WI38 (cell line): ENCODE results near the gene PAX5.

Experiments
- H3K4me3 ChIP-seq: 2 replicates; pipeline ENCODE4 v1.5.1; 2011; ENCODE audit warnings: low read depth, mild to moderate bottlenecking, control low read depth, low read length
- TF ChIP-seq, protein P1 (sequence below): IDR thresholded peaks from 2 replicates; pipeline ENCODE4 v1.5.1; 2012; ENCODE audit warnings: low read depth, mild to moderate bottlenecking, control low read depth, low read length

The PAX5 gene

GRCh38 chr9:36939214-36939613 lies 94.9 kb downstream of the PAX5 start:
- no peak overlapping the region for H3K4me3 ChIP-seq
- TF ChIP-seq, protein P1, sequence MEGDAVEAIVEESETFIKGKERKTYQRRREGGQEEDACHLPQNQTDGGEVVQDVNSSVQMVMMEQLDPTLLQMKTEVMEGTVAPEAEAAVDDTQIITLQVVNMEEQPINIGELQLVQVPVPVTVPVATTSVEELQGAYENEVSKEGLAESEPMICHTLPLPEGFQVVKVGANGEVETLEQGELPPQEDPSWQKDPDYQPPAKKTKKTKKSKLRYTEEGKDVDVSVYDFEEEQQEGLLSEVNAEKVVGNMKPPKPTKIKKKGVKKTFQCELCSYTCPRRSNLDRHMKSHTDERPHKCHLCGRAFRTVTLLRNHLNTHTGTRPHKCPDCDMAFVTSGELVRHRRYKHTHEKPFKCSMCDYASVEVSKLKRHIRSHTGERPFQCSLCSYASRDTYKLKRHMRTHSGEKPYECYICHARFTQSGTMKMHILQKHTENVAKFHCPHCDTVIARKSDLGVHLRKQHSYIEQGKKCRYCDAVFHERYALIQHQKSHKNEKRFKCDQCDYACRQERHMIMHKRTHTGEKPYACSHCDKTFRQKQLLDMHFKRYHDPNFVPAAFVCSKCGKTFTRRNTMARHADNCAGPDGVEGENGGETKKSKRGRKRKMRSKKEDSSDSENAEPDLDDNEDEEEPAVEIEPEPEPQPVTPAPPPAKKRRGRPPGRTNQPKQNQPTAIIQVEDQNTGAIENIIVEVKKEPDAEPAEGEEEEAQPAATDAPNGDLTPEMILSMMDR = no peak

DNA sequence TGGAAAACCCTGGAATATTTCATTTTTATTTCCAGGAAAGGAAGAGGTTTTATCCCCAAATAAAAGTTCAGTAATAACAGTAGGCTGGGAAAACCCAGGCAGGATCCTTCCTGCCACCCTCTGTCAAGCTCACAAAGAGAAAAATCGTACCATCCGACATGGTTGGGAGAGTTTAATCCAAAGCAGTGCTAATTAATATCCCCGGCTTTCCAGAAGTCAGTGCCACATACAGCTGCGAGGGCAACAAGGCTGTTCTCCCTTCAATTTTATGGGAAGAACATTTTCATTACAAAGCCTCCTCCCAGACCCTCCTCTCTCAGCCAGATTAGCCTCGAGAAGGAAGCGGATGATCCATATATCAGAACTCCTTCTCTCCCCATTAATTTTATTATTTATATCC lies 95.5 kb downstream of the PAX5 start:
- TF ChIP-seq, protein P1 = no peak

DNA sequence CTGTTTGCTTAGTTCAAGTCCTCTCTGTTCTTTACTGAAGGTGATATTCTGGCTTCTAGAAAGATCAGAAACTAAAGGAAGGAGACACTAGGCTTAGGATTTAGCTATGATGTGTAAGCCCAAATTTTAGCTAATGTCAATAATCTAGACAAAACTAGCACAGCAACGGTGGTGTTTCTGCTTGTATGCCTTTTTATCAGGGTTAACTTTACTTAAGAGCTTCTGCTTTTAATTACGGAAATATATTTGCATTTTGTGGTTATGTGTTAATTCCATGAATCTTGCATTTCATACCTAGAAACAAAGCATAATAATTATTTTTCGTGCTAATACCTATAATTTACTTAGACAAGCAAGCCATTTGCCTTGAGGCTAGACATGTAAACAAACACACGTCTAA lies 96.1 kb downstream of the PAX5 start:
- TF ChIP-seq, protein P1 = no peak
- no peak overlapping the region for H3K4me3 ChIP-seq

More for the DNA sequence above, 95.5 kb downstream of the PAX5 start:
- H3K4me3 ChIP-seq = no peak overlapping the region

DNA sequence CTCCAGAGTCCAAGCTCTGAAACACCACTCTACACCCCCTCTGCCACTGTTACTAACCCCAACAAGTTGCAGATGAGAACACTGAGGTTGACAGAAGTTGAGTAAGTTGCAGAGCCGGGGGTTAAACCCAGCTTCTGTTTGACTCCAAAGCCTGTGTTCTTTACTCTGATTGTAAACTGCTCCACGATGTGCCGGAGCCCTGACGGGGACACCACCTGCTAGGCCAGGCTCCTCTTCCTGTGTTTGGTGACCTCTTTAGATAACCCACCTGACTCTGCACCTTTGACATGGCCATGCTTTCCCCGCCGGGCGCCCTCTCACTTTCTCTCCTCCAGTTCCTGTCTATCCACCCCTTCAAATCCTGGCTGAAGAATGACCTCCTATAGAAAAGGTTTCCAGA lies 96.7 kb downstream of the PAX5 start:
- TF ChIP-seq, protein P1 = no peak
- H3K4me3 ChIP-seq = no peak overlapping the region

- TF ChIP-seq, protein P1 = no peak
- no peak overlapping the region for H3K4me3 ChIP-seq
Observed at GRCh38 chr9:36936498-36936831, 97.6 kb downstream of the PAX5 start.

DNA sequence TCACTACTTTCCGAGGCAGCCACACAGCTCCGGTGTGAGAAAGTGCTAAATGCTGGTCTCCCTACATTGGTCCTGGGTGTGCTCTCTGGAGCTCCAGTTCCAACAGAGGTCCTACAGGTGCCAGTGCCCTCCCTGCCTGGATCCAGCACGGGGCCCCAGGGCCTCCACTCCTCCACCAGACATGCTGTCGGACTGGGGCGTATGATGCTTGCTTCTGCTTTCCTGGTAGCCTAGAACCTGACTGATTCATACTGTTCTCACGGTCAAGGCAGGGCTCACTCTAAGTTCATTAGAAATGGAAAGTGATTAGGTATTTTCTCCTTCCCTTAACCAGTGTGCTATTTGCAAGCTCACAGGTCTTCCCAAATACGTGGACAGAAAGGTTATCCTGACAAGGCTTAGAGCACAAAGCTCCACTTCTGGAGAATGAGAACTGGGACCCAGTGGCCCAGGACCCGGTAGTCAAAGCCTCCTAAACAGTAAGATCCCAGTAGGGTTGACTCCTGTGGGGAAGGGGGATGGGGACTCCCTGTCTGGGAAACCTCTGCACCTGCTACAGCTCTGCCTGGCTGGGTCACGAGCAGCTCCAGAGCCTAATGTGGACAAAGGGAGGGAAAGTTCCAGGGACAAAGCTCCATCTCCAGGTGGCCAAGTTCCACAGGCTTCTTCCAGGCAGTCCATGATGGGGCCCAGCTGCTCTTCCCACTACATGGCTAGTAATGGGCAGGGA lies 98.1 kb downstream of the PAX5 start:
- H3K4me3 ChIP-seq = no peak overlapping the region
- TF ChIP-seq, protein P1 = no peak

DNA sequence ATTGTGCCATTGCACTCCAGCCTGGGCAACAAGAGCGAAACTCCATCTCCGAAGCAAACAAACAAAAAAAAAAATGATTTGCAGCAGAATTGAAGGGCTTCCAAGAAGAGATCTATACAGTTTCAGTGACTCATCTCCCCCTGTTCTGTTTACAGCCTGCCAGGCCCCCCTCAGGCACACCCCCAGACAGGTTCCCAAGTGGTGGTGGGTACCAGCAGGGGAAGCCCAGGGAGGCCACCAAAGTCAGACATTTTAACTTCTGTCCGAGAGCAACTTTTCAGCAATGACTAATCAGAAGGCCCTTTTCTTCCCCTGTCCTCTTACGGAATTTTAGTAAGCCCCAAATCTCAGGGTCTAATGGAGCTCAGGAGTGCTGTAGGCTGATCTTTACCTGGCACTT lies 98.7 kb downstream of the PAX5 start:
- TF ChIP-seq, protein P1 = no peak
- H3K4me3 ChIP-seq = no peak overlapping the region
